ENCODE measurements around the gene NLGN3. TPM values are rescaled to one million over a fixed set of nuclear protein-coding genes. Genes with fewer than 3 reads are reported as not detected.
A peak's percentile ranks its signal among the peaks of the same experiment; 100 is the strongest.

NLGN3 gene
- total and polyA plus RNA-seq, 2 donors (not counting 1 experiment from before 2014, with no cell fraction given): 0.41 to 0.83 TPM

- DNase-seq (ENCODE audit: low read depth in 2 of 2): no peak
- Histone ChIP-seq H3K79me2 (ENCODE audit: control insufficient read depth, insufficient read depth, low read length) (no peaks in the 10 kb centered on the region), H3K36me3 (ENCODE audit: control insufficient read depth, insufficient read depth, low read length) (no peaks in the 10 kb centered on the region), H3K9me3 (ENCODE audit: control insufficient read depth, insufficient read depth, low read depth, low read length) (no peaks in the 10 kb centered on the region), H3K4me2 (ENCODE audit: extremely low read depth, insufficient read depth, low read length) (peak overlapping the region; percentile 54), H2AFZ (ENCODE audit: low read length) (peak overlapping the region; percentile 36), H3K4me1 (ENCODE audit: control insufficient read depth, extremely low read depth, insufficient read depth, low read length) (no peaks in the 10 kb centered on the region), H4K20me1 (ENCODE audit: control insufficient read depth, extremely low read depth, insufficient read depth, low read length) (no peaks in the 10 kb centered on the region), H3K27me3 (ENCODE audit: control insufficient read depth, insufficient read depth, low read length) (no peaks in the 10 kb centered on the region), H3K27ac (ENCODE audit: insufficient read depth, low read length) (peak overlapping the region; percentile 74), H3K4me3 (replicated peaks in 1 of 4; ENCODE audit: control extremely low read depth in 1 of 4, insufficient read depth in 1 of 4, low read depth in 3 of 4, low read length in 4 of 4) (peak overlapping the region; percentile 37 to 82 (median 50)), H3K9ac (ENCODE audit: insufficient read depth, low read length) (peak overlapping the region; percentile 36)
- TF ChIP-seq EZH2 (IDR thresholded peaks at IDR 0.05; ENCODE audit: low read length, missing control alignments) (no peak), CTCF (conservative IDR thresholded peaks at IDR 0.05 in 1 of 2, IDR thresholded peaks at IDR 0.05 in 1 of 2; ENCODE audit: low read depth in 1 of 2, low read length in 2 of 2) (no peak)
Measured at GRCh38 chrX:71181558-71181909, 36.9 kb downstream of the NLGN3 start.

GRCh38 chrX:71181910-71182799, 37.5 kb downstream of the NLGN3 start:
- H3K9me3 ChIP-seq (ENCODE audit: control insufficient read depth, insufficient read depth, low read depth, low read length): no peaks in the 10 kb centered on the region
- no peaks in the 10 kb centered on the region for H3K79me2 ChIP-seq (ENCODE audit: control insufficient read depth, insufficient read depth, low read length)
- H3K9ac ChIP-seq (ENCODE audit: insufficient read depth, low read length): peak overlapping the region; percentile 53
- peak overlapping the region; percentile 54 for H3K4me2 ChIP-seq (ENCODE audit: extremely low read depth, insufficient read depth, low read length)
- no peaks in the 10 kb centered on the region for H3K36me3 ChIP-seq (ENCODE audit: control insufficient read depth, insufficient read depth, low read length)
- H3K27me3 ChIP-seq (ENCODE audit: control insufficient read depth, insufficient read depth, low read length): no peaks in the 10 kb centered on the region
- peak overlapping the region; percentile 36 for H2AFZ ChIP-seq (ENCODE audit: low read length)
- H3K27ac ChIP-seq (ENCODE audit: insufficient read depth, low read length): peak overlapping the region; percentile 74
- H3K4me1 ChIP-seq (ENCODE audit: control insufficient read depth, extremely low read depth, insufficient read depth, low read length): no peaks in the 10 kb centered on the region
- peak overlapping the region; percentile 37 to 82 (median 50) for H3K4me3 ChIP-seq (replicated peaks in 1 of 4; ENCODE audit: control extremely low read depth in 1 of 4, insufficient read depth in 1 of 4, low read depth in 3 of 4, low read length in 4 of 4)
- no peak for TF ChIP-seq EZH2 (IDR thresholded peaks at IDR 0.05; ENCODE audit: low read length, missing control alignments)
- TF ChIP-seq CTCF (conservative IDR thresholded peaks at IDR 0.05 in 1 of 2, IDR thresholded peaks at IDR 0.05 in 1 of 2; ENCODE audit: low read depth in 1 of 2, low read length in 2 of 2): no peak
- peak; percentile 97 to 98 for DNase-seq (ENCODE audit: low read depth in 2 of 2)
- H4K20me1 ChIP-seq (ENCODE audit: control insufficient read depth, extremely low read depth, insufficient read depth, low read length): no peaks in the 10 kb centered on the region

GRCh38 chrX:71182871-71183270, 38.2 kb downstream of the NLGN3 start:
- Histone ChIP-seq H2AFZ (ENCODE audit: low read length) (no peak overlapping the region), H3K4me1 (ENCODE audit: control insufficient read depth, extremely low read depth, insufficient read depth, low read length) (no peaks in the 10 kb centered on the region), H3K9me3 (ENCODE audit: control insufficient read depth, insufficient read depth, low read depth, low read length) (no peaks in the 10 kb centered on the region), H4K20me1 (ENCODE audit: control insufficient read depth, extremely low read depth, insufficient read depth, low read length) (no peaks in the 10 kb centered on the region), H3K4me3 (replicated peaks in 1 of 4; ENCODE audit: control extremely low read depth in 1 of 4, insufficient read depth in 1 of 4, low read depth in 3 of 4, low read length in 4 of 4) (peak overlapping the region in 1 of 4 experiments; percentile 46), H3K27me3 (ENCODE audit: control insufficient read depth, insufficient read depth, low read length) (no peaks in the 10 kb centered on the region), H3K4me2 (ENCODE audit: extremely low read depth, insufficient read depth, low read length) (peak overlapping the region; percentile 44), H3K9ac (ENCODE audit: insufficient read depth, low read length) (no peak overlapping the region), H3K36me3 (ENCODE audit: control insufficient read depth, insufficient read depth, low read length) (no peaks in the 10 kb centered on the region), H3K27ac (ENCODE audit: insufficient read depth, low read length) (no peak overlapping the region), H3K79me2 (ENCODE audit: control insufficient read depth, insufficient read depth, low read length) (no peaks in the 10 kb centered on the region)
- TF ChIP-seq CTCF (conservative IDR thresholded peaks at IDR 0.05 in 1 of 2, IDR thresholded peaks at IDR 0.05 in 1 of 2; ENCODE audit: low read depth in 1 of 2, low read length in 2 of 2) (no peak), EZH2 (IDR thresholded peaks at IDR 0.05; ENCODE audit: low read length, missing control alignments) (no peak)
- no peak for DNase-seq (ENCODE audit: low read depth in 2 of 2)

All from fibroblast of lung (primary cell).